ENCODE measurements around the gene ABI1.
A peak's percentile ranks its signal among the peaks of the same experiment; 100 is the strongest.
"Not testable (repeated sequence)": the region's sequence is repeated elsewhere in the genome, so short reads cannot be mapped to it uniquely, and the experiment has no call there.

Gene ABI1

GRCh38 chr10:26860443-26861204, at the start of gene ABI1:
TSS of gene ABI1 (minus strand) at chr10:26860958. CDS start at chr10:26860863, 95 bp downstream.
- DNase-seq (ENCODE audit: extremely low read depth in 1 of 2, low read depth in 1 of 2) = peak; percentile 95 to 96

- DNase-seq (ENCODE audit: extremely low read depth in 1 of 2, low read depth in 1 of 2) = no peak
These were observed 49.0 kb upstream of the ABI1 start for GRCh38 chr10:26909753-26910152.

- DNase-seq (ENCODE audit: extremely low read depth in 1 of 2, low read depth in 1 of 2) = not testable (repeated sequence)
These were observed 44.6 kb upstream of the ABI1 start for GRCh38 chr10:26905253-26905781.

GRCh38 chr10:26903431-26904217, 42.9 kb upstream of the ABI1 start:
- no peak for DNase-seq (ENCODE audit: extremely low read depth in 1 of 2, low read depth in 1 of 2)

- DNase-seq (ENCODE audit: extremely low read depth in 1 of 2, low read depth in 1 of 2) = not testable (repeated sequence)
These were observed 31.7 kb upstream of the ABI1 start for GRCh38 chr10:26892306-26892923.

- DNase-seq (ENCODE audit: extremely low read depth in 1 of 2, low read depth in 1 of 2) = no peak
These were observed 30.2 kb upstream of the ABI1 start for GRCh38 chr10:26890956-26891355.

- DNase-seq (ENCODE audit: extremely low read depth in 1 of 2, low read depth in 1 of 2) = no peak
These were observed 27.0 kb upstream of the ABI1 start for GRCh38 chr10:26887611-26888215.

- DNase-seq (ENCODE audit: extremely low read depth in 1 of 2, low read depth in 1 of 2) = no peak
These were observed 21.0 kb upstream of the ABI1 start for GRCh38 chr10:26881600-26882331.

- DNase-seq (ENCODE audit: extremely low read depth in 1 of 2, low read depth in 1 of 2) = no peak
These were observed 19.0 kb upstream of the ABI1 start for GRCh38 chr10:26879744-26880143.

GRCh38 chr10:26870766-26871165, 10.0 kb upstream of the ABI1 start:
- DNase-seq (ENCODE audit: extremely low read depth in 1 of 2, low read depth in 1 of 2) = no peak

GRCh38 chr10:26869528-26869927, 8.8 kb upstream of the ABI1 start:
- no peak for DNase-seq (ENCODE audit: extremely low read depth in 1 of 2, low read depth in 1 of 2)

- DNase-seq (ENCODE audit: extremely low read depth in 1 of 2, low read depth in 1 of 2) = no peak
These were observed 2.8 kb upstream of the ABI1 start for GRCh38 chr10:26863351-26864076.

GRCh38 chr10:26861205-26861998, 644 bp upstream of the ABI1 start:
- DNase-seq (ENCODE audit: extremely low read depth in 1 of 2, low read depth in 1 of 2) = no peak

GRCh38 chr10:26860102-26860442, 686 bp downstream of the ABI1 start:
- peak; percentile 18 to 34 for DNase-seq (ENCODE audit: extremely low read depth in 1 of 2, low read depth in 1 of 2)

GRCh38 chr10:26859241-26860101, 1.3 kb downstream of the ABI1 start:
- DNase-seq (ENCODE audit: extremely low read depth in 1 of 2, low read depth in 1 of 2) = no peak

- no peak for DNase-seq (ENCODE audit: extremely low read depth in 1 of 2, low read depth in 1 of 2)
These were observed 2.1 kb downstream of the ABI1 start for GRCh38 chr10:26858707-26859034.

GRCh38 chr10:26857991-26858706, 2.6 kb downstream of the ABI1 start:
- DNase-seq (ENCODE audit: extremely low read depth in 1 of 2, low read depth in 1 of 2) = no peak

GRCh38 chr10:26857553-26857952, 3.2 kb downstream of the ABI1 start:
- DNase-seq (ENCODE audit: extremely low read depth in 1 of 2, low read depth in 1 of 2) = not testable (repeated sequence)
